ENCODE measurements around the gene IPMK. TPM values are rescaled to one million over a fixed set of nuclear protein-coding genes. Genes with fewer than 3 reads are reported as not detected.
"Not testable (repeated sequence)": the region's sequence is repeated elsewhere in the genome, so short reads cannot be mapped to it uniquely, and the experiment has no call there.

Gene IPMK
- total RNA-seq, 1 experiment from 2014 or later, result 15.8 TPM

GRCh38 chr10:58173391-58173790, 94.3 kb downstream of the IPMK start:
- H3K36me3 ChIP-seq (replicated peaks; ENCODE audit: control insufficient read depth, insufficient read depth, low read length), result no peaks in the 10 kb centered on the region
- no peaks in the 10 kb centered on the region for H3K27me3 ChIP-seq (ENCODE audit: control insufficient read depth, insufficient read depth, low read length)
- no peak for DNase-seq
- no peak overlapping the region for H3K4me3 ChIP-seq (ENCODE audit: insufficient read depth, low read depth, low read length)

- Histone ChIP-seq H3K27me3 (ENCODE audit: control insufficient read depth, insufficient read depth, low read length) (no peaks in the 10 kb centered on the region), H3K36me3 (replicated peaks; ENCODE audit: control insufficient read depth, insufficient read depth, low read length) (no peaks in the 10 kb centered on the region), H3K4me3 (ENCODE audit: insufficient read depth, low read depth, low read length) (no peak overlapping the region)
- no peak for DNase-seq
Measured at GRCh38 chr10:58171146-58171545, 96.5 kb downstream of the IPMK start.

- no peak for DNase-seq
- Histone ChIP-seq H3K36me3 (replicated peaks; ENCODE audit: control insufficient read depth, insufficient read depth, low read length) (no peaks in the 10 kb centered on the region), H3K4me3 (ENCODE audit: insufficient read depth, low read depth, low read length) (no peak overlapping the region), H3K27me3 (ENCODE audit: control insufficient read depth, insufficient read depth, low read length) (no peaks in the 10 kb centered on the region)
Measured at GRCh38 chr10:58164517-58164916, 103.2 kb downstream of the IPMK start.

- H3K27me3 ChIP-seq (ENCODE audit: control insufficient read depth, insufficient read depth, low read length), result no peaks in the 10 kb centered on the region
- H3K36me3 ChIP-seq (replicated peaks; ENCODE audit: control insufficient read depth, insufficient read depth, low read length), result no peaks in the 10 kb centered on the region
- H3K4me3 ChIP-seq (ENCODE audit: insufficient read depth, low read depth, low read length), result no peak overlapping the region
- DNase-seq, result no peak
Measured at GRCh38 chr10:58158806-58159205, 108.9 kb downstream of the IPMK start.

GRCh38 chr10:58157076-58157766, 110.5 kb downstream of the IPMK start:
- H3K36me3 ChIP-seq (replicated peaks; ENCODE audit: control insufficient read depth, insufficient read depth, low read length), result no peaks in the 10 kb centered on the region
- H3K27me3 ChIP-seq (ENCODE audit: control insufficient read depth, insufficient read depth, low read length), result no peaks in the 10 kb centered on the region
- no peak for DNase-seq
- H3K4me3 ChIP-seq (ENCODE audit: insufficient read depth, low read depth, low read length), result no peak overlapping the region

GRCh38 chr10:58155941-58156340, 111.8 kb downstream of the IPMK start:
- H3K4me3 ChIP-seq (ENCODE audit: insufficient read depth, low read depth, low read length); DNase-seq; H3K27me3 ChIP-seq (ENCODE audit: control insufficient read depth, insufficient read depth, low read length); H3K36me3 ChIP-seq (replicated peaks; ENCODE audit: control insufficient read depth, insufficient read depth, low read length): not testable (repeated sequence)

- H3K4me3 ChIP-seq (ENCODE audit: insufficient read depth, low read depth, low read length), result no peak overlapping the region
- no peaks in the 10 kb centered on the region for H3K36me3 ChIP-seq (replicated peaks; ENCODE audit: control insufficient read depth, insufficient read depth, low read length)
- H3K27me3 ChIP-seq (ENCODE audit: control insufficient read depth, insufficient read depth, low read length), result no peaks in the 10 kb centered on the region
- no peak for DNase-seq
Measured at GRCh38 chr10:58153751-58154150, 113.9 kb downstream of the IPMK start.

GRCh38 chr10:58152673-58153263, 114.9 kb downstream of the IPMK start:
- DNase-seq, result peak; percentile 34

GRCh38 chr10:58150290-58150689, 117.4 kb downstream of the IPMK start:
- H3K36me3 ChIP-seq (replicated peaks; ENCODE audit: control insufficient read depth, insufficient read depth, low read length), result no peaks in the 10 kb centered on the region
- no peaks in the 10 kb centered on the region for H3K27me3 ChIP-seq (ENCODE audit: control insufficient read depth, insufficient read depth, low read length)
- H3K4me3 ChIP-seq (ENCODE audit: insufficient read depth, low read depth, low read length), result no peak overlapping the region
- DNase-seq, result no peak

More at GRCh38 chr10:58152673-58153263, 114.9 kb downstream of the IPMK start:
- Histone ChIP-seq H3K27me3 (ENCODE audit: control insufficient read depth, insufficient read depth, low read length) (no peaks in the 10 kb centered on the region), H3K4me3 (ENCODE audit: insufficient read depth, low read depth, low read length) (no peak overlapping the region), H3K36me3 (replicated peaks; ENCODE audit: control insufficient read depth, insufficient read depth, low read length) (no peaks in the 10 kb centered on the region)

- Histone ChIP-seq H3K27me3 (ENCODE audit: control insufficient read depth, insufficient read depth, low read length) (no peaks in the 10 kb centered on the region), H3K36me3 (replicated peaks; ENCODE audit: control insufficient read depth, insufficient read depth, low read length) (no peaks in the 10 kb centered on the region), H3K4me3 (ENCODE audit: insufficient read depth, low read depth, low read length) (no peak overlapping the region)
- DNase-seq, result no peak
Measured at GRCh38 chr10:58143944-58144343, 123.8 kb downstream of the IPMK start.

Other genes starting within 250 kb of the IPMK start
- gene CISD1, start 1.3 kb upstream of the IPMK start, total RNA-seq (2014; rRNA removed; shearing (Covaris generic)), result 71.7 and 74.0 TPM in 2 replicates
- gene UBE2D1, start 67.1 kb upstream of the IPMK start, total RNA-seq (2014; rRNA removed; shearing (Covaris generic)), result 31.6 and 33.7 TPM in 2 replicates
- gene TFAM, start 117.5 kb upstream of the IPMK start, total RNA-seq (2014; rRNA removed; shearing (Covaris generic)), result 44.8 and 58.0 TPM in 2 replicates
- 0.33 and 0.38 TPM in 2 replicates for gene BICC1, start 245.0 kb upstream of the IPMK start, total RNA-seq (2014; rRNA removed; shearing (Covaris generic))

All from H7 (cell line).